LNCAP (cell line): ENCODE data around the gene PRDM7.

Source experiments
- CTCF ChIP-seq: fragments of 450-650 bp; IDR thresholded peaks from 2 replicates; pipeline ENCODE4 v1.5.1; 2017; ENCODE audit warnings: mild to moderate bottlenecking

The PRDM7 gene

GRCh38 chr16:90016339-90016950, 60.7 kb downstream of the PRDM7 start:
- TF ChIP-seq CTCF = no peak

GRCh38 chr16:90015586-90016338, 61.4 kb downstream of the PRDM7 start:
- no peak for TF ChIP-seq CTCF

DNA sequence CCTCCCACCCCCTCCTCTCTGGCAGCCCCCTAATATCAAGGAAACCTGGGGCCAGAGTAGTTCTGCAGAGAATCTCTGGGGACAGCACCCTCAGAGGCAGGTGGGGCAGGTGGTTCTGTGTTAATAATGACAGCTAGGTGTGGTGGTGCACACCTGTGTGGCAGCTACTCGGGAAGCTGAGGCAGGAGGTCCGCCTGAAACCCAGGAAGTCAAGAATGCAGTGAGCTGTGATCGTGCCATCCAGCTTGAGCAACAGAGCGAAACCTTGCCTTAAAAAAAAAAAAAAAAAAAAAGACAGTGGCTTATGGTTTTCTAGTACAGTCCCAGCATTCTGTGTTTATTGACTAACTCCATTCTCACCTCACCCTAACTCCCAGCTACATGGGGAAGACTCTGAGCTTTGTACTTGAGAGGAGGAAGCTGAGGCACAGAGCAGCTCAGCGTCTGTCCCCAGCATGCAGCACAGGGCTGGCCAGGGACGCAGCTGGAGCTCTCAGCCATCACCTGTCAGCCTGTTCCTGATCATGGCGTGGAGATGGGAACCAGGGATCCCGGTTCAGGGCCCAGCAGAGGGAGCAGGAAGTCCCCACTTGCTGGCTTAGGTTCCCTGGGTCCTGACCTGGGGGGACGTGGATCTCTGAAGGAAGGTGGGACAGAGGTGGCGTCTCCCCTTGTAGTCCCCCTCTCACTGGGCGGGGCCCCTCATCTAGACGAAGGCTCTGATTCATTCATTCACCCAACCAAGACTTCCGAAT, 64.0 kb downstream of the PRDM7 start:
- no peak for TF ChIP-seq CTCF

DNA sequence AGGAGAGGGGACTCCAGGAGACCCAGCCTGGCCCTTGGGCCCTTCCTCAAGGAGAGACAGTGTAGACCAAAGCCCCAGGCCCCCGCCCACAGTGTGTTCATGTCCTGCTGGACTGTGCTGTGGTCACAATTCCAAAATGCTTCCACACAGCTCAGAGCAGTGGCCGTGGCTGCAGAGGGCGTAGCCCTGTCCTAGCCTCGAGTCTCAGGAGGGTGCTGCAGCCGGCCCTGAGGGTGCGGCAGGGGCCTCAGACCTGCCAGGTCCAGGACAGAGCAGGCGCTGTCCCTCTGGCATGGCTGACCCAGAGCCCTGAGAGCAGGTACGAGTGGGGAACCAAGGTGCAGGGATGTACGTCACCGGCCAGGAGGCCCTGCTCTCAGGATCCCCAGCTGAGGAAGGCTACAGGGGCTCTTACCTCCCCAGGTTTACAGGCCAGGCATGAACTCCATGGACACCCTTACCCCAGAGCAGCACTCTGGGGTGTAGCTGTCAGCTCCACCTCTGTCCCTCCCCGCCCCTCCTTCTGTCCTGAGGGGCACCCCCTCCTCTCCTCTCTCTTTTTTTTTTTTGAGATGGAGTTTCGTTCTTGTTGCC, 65.1 kb downstream of the PRDM7 start:
- no peak for TF ChIP-seq CTCF

GRCh38 chr16:90011508-90011819, 65.7 kb downstream of the PRDM7 start:
- no peak for TF ChIP-seq CTCF

- no peak for TF ChIP-seq CTCF
Observed at GRCh38 chr16:90010676-90011507, 66.2 kb downstream of the PRDM7 start.
